GM21526 (cell line): Measurements from ENCODE around the gene SIRT7.
"Not testable (repeated sequence)": the region's sequence is repeated elsewhere in the genome, so short reads cannot be mapped to it uniquely, and the experiment has no call there.

Experiments
- ATAC-seq: cut with Tn5 transposase; IDR thresholded peaks from one replicate; pipeline ENCODE4 v1.9.1; 2021; ENCODE audit warnings: moderate library complexity; ENCODE audit not compliant: unreplicated experiment, low FRiP score

The SIRT7 gene

GRCh38 chr17:81955058-81955681 is 37.2 kb upstream of the SIRT7 start:
- ATAC-seq = no peak

- no peak for ATAC-seq
These were observed 36.4 kb upstream of the SIRT7 start for GRCh38 chr17:81954131-81955057.

- not testable (repeated sequence) for ATAC-seq
These were observed 35.5 kb upstream of the SIRT7 start for GRCh38 chr17:81953443-81953842.

- no peak for ATAC-seq
These were observed 34.8 kb upstream of the SIRT7 start for GRCh38 chr17:81952792-81953228.

GRCh38 chr17:81951785-81952684 is 34.1 kb upstream of the SIRT7 start:
- ATAC-seq = no peak

GRCh38 chr17:81950501-81950900 is 32.5 kb upstream of the SIRT7 start:
- ATAC-seq = no peak

GRCh38 chr17:81948635-81949378 is 30.8 kb upstream of the SIRT7 start:
- ATAC-seq = no peak

- ATAC-seq = no peak
These were observed 29.2 kb upstream of the SIRT7 start, which contains the start of gene MYADML2 for GRCh38 chr17:81947189-81947588. Gene MYADML2 (minus strand): TSS chr17:81947233. CDS start chr17:81941741, 5,492 bp downstream.

GRCh38 chr17:81944858-81945257 is 26.9 kb upstream of the SIRT7 start:
- ATAC-seq = no peak

GRCh38 chr17:81942167-81942553 is 24.2 kb upstream of the SIRT7 start:
- no peak for ATAC-seq

- ATAC-seq = no peak
These were observed 23.6 kb upstream of the SIRT7 start for GRCh38 chr17:81941484-81942166.

GRCh38 chr17:81940538-81941483 is 22.8 kb upstream of the SIRT7 start:
- ATAC-seq = no peak

GRCh38 chr17:81939881-81940385 is 22.0 kb upstream of the SIRT7 start:
- ATAC-seq = no peak

GRCh38 chr17:81939218-81939617 is 21.2 kb upstream of the SIRT7 start:
- no peak for ATAC-seq

- no peak for ATAC-seq
These were observed 17.7 kb upstream of the SIRT7 start for GRCh38 chr17:81935709-81936084.

- no peak for ATAC-seq
These were observed 17.1 kb upstream of the SIRT7 start for GRCh38 chr17:81934850-81935708.

GRCh38 chr17:81934098-81934757 is 16.3 kb upstream of the SIRT7 start:
- no peak for ATAC-seq
